Skeletal muscle satellite cell (primary cell): ENCODE results near the gene AMPH.

ENCODE experiments used
- H3K27me3 ChIP-seq: 2 replicates; pipeline ENCODE4 v1.7.0; 2013; ENCODE audit warnings: low read length; ENCODE audit not compliant: control insufficient read depth, insufficient read depth
- H3K36me3 ChIP-seq: 2 replicates; pipeline ENCODE4 v1.7.0; 2013; ENCODE audit warnings: mild to moderate bottlenecking, control low read depth, low read length; ENCODE audit not compliant: insufficient read depth
- H3K4me1 ChIP-seq: 2 replicates; pipeline ENCODE4 v1.7.0; 2013; ENCODE audit warnings: low read length; ENCODE audit not compliant: control insufficient read depth, insufficient read depth
- H3K4me2 ChIP-seq: 2 replicates; pipeline ENCODE4 v1.7.0; 2013; ENCODE audit warnings: mild to moderate bottlenecking, low read length
- H3K4me3 ChIP-seq: 2 replicates; pipeline ENCODE4 v1.7.0; 2013; ENCODE audit warnings: low read length
- H3K9ac ChIP-seq: 2 replicates; pipeline ENCODE4 v1.7.0; 2013; ENCODE audit warnings: mild to moderate bottlenecking, low read depth, low read length, moderate library complexity
- H3K9me3 ChIP-seq: replicated peaks from 2 replicates; pipeline ENCODE4 v1.7.0; 2013; ENCODE audit warnings: mild to moderate bottlenecking, control low read depth, low read length

Gene AMPH

GRCh38 chr7:38453168-38453567 lies 178.0 kb downstream of the AMPH start:
- no peaks in the 10 kb centered on the region for H3K9me3 ChIP-seq
- no peaks in the 10 kb centered on the region for H3K27me3 ChIP-seq
- no peak overlapping the region for H3K4me2 ChIP-seq
- H3K4me1 ChIP-seq: peaks cover 6% of the 10 kb centered on the region
- H3K4me3 ChIP-seq: no peak overlapping the region
- no peak overlapping the region for H3K9ac ChIP-seq
- no peaks in the 10 kb centered on the region for H3K36me3 ChIP-seq

- Histone ChIP-seq H3K4me1 (peaks cover 6% of the 10 kb centered on the region), H3K4me3 (no peak overlapping the region), H3K9me3 (no peaks in the 10 kb centered on the region), H3K4me2 (no peak overlapping the region), H3K9ac (no peak overlapping the region), H3K36me3 (no peaks in the 10 kb centered on the region), H3K27me3 (no peaks in the 10 kb centered on the region)
Observed at GRCh38 chr7:38452681-38453108, 178.5 kb downstream of the AMPH start.

GRCh38 chr7:38451840-38452239 lies 179.3 kb downstream of the AMPH start:
- Histone ChIP-seq H3K4me3 (no peak overlapping the region), H3K36me3 (no peaks in the 10 kb centered on the region), H3K27me3 (no peaks in the 10 kb centered on the region), H3K9ac (no peak overlapping the region), H3K9me3 (no peaks in the 10 kb centered on the region), H3K4me1 (peaks cover 6% of the 10 kb centered on the region), H3K4me2 (no peak overlapping the region)

DNA sequence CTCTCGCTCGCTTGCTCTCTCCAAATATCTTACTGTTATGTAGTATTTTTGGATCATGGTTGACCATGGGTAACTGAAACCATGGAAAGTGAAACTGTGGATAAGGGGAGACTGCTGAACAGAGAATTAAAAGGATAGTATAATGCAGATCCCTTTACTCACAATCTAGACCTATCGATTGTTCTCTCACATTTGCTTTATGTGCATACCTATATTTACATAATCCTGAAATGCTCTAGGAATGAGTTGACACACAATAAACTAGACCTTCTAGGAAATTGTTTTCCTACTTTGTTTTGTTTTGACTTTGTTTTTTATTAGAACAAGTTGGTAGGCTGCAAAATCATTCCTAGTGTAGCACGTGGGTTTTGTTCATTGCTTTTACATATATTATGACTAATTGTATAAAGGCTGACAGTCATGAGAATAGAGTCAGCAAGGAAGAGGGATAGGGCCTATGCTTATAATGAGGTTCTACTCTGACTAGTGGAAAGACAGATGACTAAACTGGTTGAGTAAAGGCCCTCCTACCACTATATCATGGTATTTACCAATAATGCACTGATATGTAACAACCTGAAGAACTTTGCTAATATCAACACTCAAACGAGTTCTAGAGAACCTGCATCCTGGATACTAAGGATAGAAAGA lies 182.5 kb downstream of the AMPH start:
- no peaks in the 10 kb centered on the region for H3K9me3 ChIP-seq

GRCh38 chr7:38448054-38448453 lies 183.1 kb downstream of the AMPH start:
- Histone ChIP-seq H3K4me2 (no peak overlapping the region), H3K4me3 (no peak overlapping the region), H3K4me1 (peaks cover 6% of the 10 kb centered on the region), H3K9ac (no peak overlapping the region), H3K9me3 (no peaks in the 10 kb centered on the region), H3K27me3 (no peaks in the 10 kb centered on the region), H3K36me3 (no peaks in the 10 kb centered on the region)

More for the DNA sequence above, 182.5 kb downstream of the AMPH start:
- Histone ChIP-seq H3K27me3 (no peaks in the 10 kb centered on the region), H3K36me3 (no peaks in the 10 kb centered on the region), H3K9ac (no peak overlapping the region), H3K4me1 (peaks cover 6% of the 10 kb centered on the region), H3K4me2 (no peak overlapping the region), H3K4me3 (no peak overlapping the region)

DNA sequence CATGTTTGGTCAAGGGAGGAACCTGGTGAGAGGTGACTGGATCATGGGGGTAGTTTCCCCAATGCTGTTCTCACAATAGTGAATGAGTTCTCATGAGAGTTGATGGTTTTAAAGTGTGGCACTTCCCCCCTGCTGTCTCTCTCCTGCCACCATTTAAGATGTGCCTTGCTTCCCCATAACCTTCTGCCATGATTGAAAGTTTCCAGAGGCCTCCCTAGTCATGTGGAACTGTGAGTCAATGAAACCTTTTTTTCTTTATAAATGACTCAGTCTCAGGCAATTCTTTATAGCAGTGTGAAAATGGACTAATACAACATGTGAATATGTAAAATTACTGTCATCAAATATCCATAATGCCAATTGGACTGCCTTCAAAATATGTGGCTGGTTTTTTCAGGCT lies 192.2 kb downstream of the AMPH start:
- no peak overlapping the region for H3K4me2 ChIP-seq
- H3K4me1 ChIP-seq: no peaks in the 10 kb centered on the region

DNA sequence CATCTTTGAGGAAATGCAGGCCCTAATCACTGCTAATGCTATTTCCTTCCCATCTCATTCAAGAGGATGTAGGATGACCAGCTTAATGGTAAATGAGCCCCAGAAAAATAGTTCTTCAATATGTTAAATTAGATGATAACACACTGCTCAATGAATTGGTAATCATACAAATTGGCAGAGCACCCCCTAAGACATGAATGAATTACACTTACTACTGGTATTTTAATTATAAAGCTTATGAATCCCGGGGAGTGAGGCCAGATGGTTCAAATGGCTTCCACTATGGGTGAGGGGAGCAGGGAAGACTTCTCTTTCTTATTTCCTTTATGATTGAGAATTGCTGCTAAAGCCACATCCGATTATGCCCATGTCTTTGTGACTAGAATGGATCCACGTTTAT lies 198.5 kb downstream of the AMPH start:
- Histone ChIP-seq H3K4me2 (no peak overlapping the region), H3K4me3 (no peak overlapping the region), H3K36me3 (no peaks in the 10 kb centered on the region), H3K9me3 (no peaks in the 10 kb centered on the region), H3K9ac (no peak overlapping the region), H3K4me1 (no peaks in the 10 kb centered on the region), H3K27me3 (no peaks in the 10 kb centered on the region)

More for the DNA sequence above, 192.2 kb downstream of the AMPH start:
- H3K4me3 ChIP-seq: no peak overlapping the region
- no peaks in the 10 kb centered on the region for H3K36me3 ChIP-seq
- H3K9me3 ChIP-seq: no peaks in the 10 kb centered on the region
- H3K27me3 ChIP-seq: no peaks in the 10 kb centered on the region
- H3K9ac ChIP-seq: no peak overlapping the region

GRCh38 chr7:38432080-38432479 lies 199.1 kb downstream of the AMPH start:
- no peak overlapping the region for H3K4me2 ChIP-seq
- no peak overlapping the region for H3K9ac ChIP-seq
- no peaks in the 10 kb centered on the region for H3K36me3 ChIP-seq
- no peaks in the 10 kb centered on the region for H3K9me3 ChIP-seq
- H3K27me3 ChIP-seq: no peaks in the 10 kb centered on the region
- no peaks in the 10 kb centered on the region for H3K4me1 ChIP-seq
- H3K4me3 ChIP-seq: no peak overlapping the region

- Histone ChIP-seq H3K9ac (no peak overlapping the region), H3K4me2 (no peak overlapping the region), H3K9me3 (no peaks in the 10 kb centered on the region), H3K4me1 (no peaks in the 10 kb centered on the region), H3K27me3 (no peaks in the 10 kb centered on the region), H3K36me3 (no peaks in the 10 kb centered on the region), H3K4me3 (no peak overlapping the region)
Observed at GRCh38 chr7:38429057-38429456, 202.1 kb downstream of the AMPH start.

- Histone ChIP-seq H3K4me3 (no peak overlapping the region), H3K9me3 (no peaks in the 10 kb centered on the region), H3K27me3 (no peaks in the 10 kb centered on the region), H3K9ac (no peak overlapping the region), H3K4me2 (no peak overlapping the region), H3K4me1 (no peaks in the 10 kb centered on the region), H3K36me3 (no peaks in the 10 kb centered on the region)
Observed at GRCh38 chr7:38428041-38428440, 203.1 kb downstream of the AMPH start.

- no peak overlapping the region for H3K9ac ChIP-seq
- no peak overlapping the region for H3K4me2 ChIP-seq
- H3K27me3 ChIP-seq: no peaks in the 10 kb centered on the region
- H3K36me3 ChIP-seq: no peaks in the 10 kb centered on the region
- no peak overlapping the region for H3K4me3 ChIP-seq
- no peaks in the 10 kb centered on the region for H3K4me1 ChIP-seq
- H3K9me3 ChIP-seq: no peaks in the 10 kb centered on the region
Observed at GRCh38 chr7:38427279-38427955, 203.8 kb downstream of the AMPH start.

- H3K36me3 ChIP-seq: no peaks in the 10 kb centered on the region
- H3K9me3 ChIP-seq: no peaks in the 10 kb centered on the region
- no peaks in the 10 kb centered on the region for H3K27me3 ChIP-seq
- H3K4me1 ChIP-seq: no peaks in the 10 kb centered on the region
- H3K9ac ChIP-seq: no peak overlapping the region
- H3K4me2 ChIP-seq: no peak overlapping the region
- H3K4me3 ChIP-seq: no peak overlapping the region
Observed at GRCh38 chr7:38425509-38425908, 205.7 kb downstream of the AMPH start.
